H1 (cell line): ENCODE data around the gene PTGIS.

Experiments used
- CBX5 ChIP-seq: fragments of 300-800, 300-1000 bp; sonication (generic); IDR thresholded peaks from 2 replicates; pipeline ENCODE4 v1.7.1; 2016; ENCODE audit warnings: antibody characterized with exemption, low read length, low read depth
- CTCF ChIP-seq, 3 experiments: IDR thresholded peaks; 1 replicate in 2 of 3; 2 replicates in 1 of 3; pipeline versions ENCODE4 v1.5.1 to v1.6.1; 2011; ENCODE audit warnings: low read length in 3 of 3, mild to moderate bottlenecking in 3 of 3, inconsistent platforms in 2 of 3, low read depth in 1 of 3, moderate library complexity in 1 of 3; ENCODE audit not compliant: insufficient read depth in 1 of 3; ENCODE audit errors: control extremely low read depth in 1 of 3
- KDM1A ChIP-seq: fragments of 200-600, 300-600 bp; sonication (generic); IDR thresholded peaks from 2 replicates; pipeline ENCODE4 v1.7.1; 2016; ENCODE audit warnings: mild to moderate bottlenecking, low read length, borderline replicate concordance
- MAX ChIP-seq: IDR thresholded peaks from 2 replicates; pipeline ENCODE4 v1.6.1; 2012; ENCODE audit warnings: inconsistent platforms
- POLR2A ChIP-seq, 2 experiments: IDR thresholded peaks; 1 replicate in 1 of 2; 2 replicates in 1 of 2; pipeline ENCODE4 v1.6.1; 2011; ENCODE audit warnings: low read depth in 2 of 2, low read length in 2 of 2, mild to moderate bottlenecking in 2 of 2; ENCODE audit errors: control extremely low read depth in 1 of 2
- POLR2AphosphoS5 ChIP-seq: IDR thresholded peaks from 2 replicates; pipeline ENCODE4 v1.6.1; 2011; ENCODE audit warnings: low read depth, low read length
- USF2 ChIP-seq: IDR thresholded peaks from 2 replicates; pipeline ENCODE4 v1.6.1; 2011; ENCODE audit warnings: low read length, improper control_type of control experiment

GRCh38 chr20:49595346-49595745 lies 27.4 kb upstream of the PTGIS start:
- TF ChIP-seq POLR2A (IDR thresholded peaks at IDR 0.05; ENCODE audit: control extremely low read depth in 1 of 2, low read depth in 2 of 2, low read length in 2 of 2), result no peak
- no peak for TF ChIP-seq CTCF (IDR thresholded peaks at IDR 0.05; ENCODE audit: control extremely low read depth in 1 of 3, insufficient read depth in 1 of 3, low read depth in 1 of 3, low read length in 3 of 3)
- no peak for TF ChIP-seq KDM1A
- no peak for TF ChIP-seq POLR2AphosphoS5
- TF ChIP-seq MAX, result no peak
- TF ChIP-seq USF2, result no peak
- no peak for TF ChIP-seq CBX5
